Measurements from ENCODE around the gene SIGLEC9.

SIGLEC9 gene

DNA sequence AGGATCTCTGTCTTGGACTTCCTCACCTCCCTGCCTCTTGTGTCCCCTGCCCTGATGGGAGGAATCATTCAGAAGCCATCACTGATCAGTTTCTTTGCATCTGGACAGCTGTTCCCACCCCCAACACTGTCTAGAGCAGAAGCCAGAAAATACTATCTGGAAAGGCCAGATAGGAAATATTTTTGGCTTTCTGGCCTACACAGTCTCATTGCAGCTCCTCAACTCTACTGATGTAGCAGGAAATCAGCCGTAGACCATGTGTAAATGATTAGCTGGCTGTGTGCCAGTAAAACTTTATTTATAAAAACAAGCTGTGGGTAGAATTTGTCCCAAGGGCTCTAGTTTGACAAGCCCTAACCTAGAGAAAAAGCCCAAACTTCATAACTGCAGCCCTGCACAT lies 23.0 kb downstream of the SIGLEC9 start:
- no peak for DNase-seq

GRCh38 chr19:51148580-51148979 lies 23.9 kb downstream of the SIGLEC9 start:
- no peak for DNase-seq

- DNase-seq = no peak
Measured at GRCh38 chr19:51150627-51151026, 25.9 kb downstream of the SIGLEC9 start.

GRCh38 chr19:51156710-51157109 lies 32.0 kb downstream of the SIGLEC9 start:
- no peak for DNase-seq

DNA sequence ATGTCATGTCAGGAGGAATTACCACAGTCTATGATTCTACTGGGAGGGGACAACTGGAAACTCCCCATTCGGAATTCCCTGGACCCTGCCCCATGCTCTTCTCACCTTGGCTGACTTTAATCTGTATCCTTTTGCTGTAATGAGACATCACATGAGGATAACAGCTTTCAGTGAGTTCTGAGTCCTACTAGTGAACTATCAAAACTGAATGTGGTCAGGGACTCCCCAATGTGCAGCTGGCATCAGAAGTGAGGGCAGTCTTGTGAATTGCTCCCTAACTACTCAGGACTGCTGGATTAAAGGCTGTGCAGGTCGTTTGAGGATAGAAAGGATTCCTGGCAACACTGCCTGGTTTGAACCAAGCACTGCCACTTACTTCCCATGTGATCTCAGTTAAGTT lies 32.6 kb downstream of the SIGLEC9 start:
- DNase-seq = no peak

GRCh38 chr19:51158474-51159129 lies 33.9 kb downstream of the SIGLEC9 start:
- DNase-seq = peak; percentile 56 to 83 (median 68)

GRCh38 chr19:51159656-51160055 lies 35.0 kb downstream of the SIGLEC9 start:
- no peak for DNase-seq

- no peak for DNase-seq
Measured at GRCh38 chr19:51161266-51161665, 36.6 kb downstream of the SIGLEC9 start.

DNA sequence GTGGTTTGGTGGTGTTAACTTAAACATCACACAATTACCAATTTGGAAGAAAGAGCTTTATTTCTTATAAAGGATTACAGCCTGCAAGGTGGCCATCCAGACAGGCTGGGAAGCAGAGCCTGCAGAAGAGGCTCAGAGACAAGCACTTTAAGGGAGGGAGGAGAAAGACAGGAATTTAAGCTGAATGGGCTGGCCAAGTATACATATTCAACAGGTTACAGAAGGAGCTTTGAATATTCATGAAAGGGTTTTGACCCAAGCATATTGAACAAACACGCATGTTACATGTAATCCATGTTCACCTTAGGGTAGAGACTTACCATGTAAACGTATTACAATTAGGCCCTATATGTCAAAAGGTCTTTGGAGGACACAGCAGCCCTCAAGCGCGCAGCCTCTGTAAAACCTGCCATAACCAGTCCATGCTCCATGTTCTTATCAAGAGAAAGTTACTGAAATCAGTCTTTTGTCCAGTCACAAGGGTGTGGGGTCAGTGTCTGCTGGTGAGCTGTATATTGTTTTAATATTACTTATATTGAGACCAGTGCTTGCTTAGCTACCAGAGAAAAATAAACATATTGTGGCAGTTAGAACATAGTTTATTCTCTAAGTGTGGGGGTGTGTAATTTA lies 37.3 kb downstream of the SIGLEC9 start:
- no peak for DNase-seq

DNA sequence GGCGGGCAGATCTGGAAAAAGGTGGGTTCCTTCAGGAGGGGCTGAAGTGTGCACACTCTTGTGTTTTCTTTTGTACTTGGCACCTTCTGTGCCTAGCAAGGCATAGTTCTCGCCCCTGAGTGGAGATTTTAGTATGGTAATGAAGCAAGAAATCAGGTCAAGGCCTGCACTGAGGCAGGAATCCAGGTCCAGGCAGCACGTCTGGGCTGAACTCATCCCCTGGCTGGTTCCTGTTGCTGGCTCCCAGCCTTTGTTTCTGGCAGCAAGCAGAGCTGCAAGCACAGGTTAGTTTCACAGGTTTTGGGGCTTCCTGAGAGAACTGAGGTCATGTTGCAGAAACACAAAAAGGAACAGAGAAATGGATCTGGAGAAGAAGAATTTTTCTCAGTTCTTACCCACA lies 38.6 kb downstream of the SIGLEC9 start:
- no peak for DNase-seq

DNA sequence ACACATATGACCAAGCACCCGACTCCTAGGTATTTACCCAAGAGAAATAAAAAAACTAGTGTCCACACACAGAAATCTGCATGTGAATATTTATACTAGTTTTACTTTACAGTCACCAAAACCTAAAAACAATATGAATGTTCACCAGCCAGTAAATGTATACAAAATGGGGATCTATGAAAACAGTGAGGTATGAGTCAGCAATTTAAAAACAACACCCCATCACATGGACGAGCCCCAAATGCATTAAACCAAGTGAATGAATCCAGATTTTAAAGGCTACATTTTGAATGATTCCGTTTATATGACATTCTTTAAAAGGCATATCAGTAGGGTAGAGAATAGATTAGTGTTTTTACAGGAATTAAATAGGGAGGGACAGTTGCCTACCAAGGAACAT lies 39.5 kb downstream of the SIGLEC9 start:
- no peak for DNase-seq

- no peak for DNase-seq
Measured at GRCh38 chr19:51166846-51167490, 42.3 kb downstream of the SIGLEC9 start.

GRCh38 chr19:51168564-51169282 lies 44.0 kb downstream of the SIGLEC9 start:
- DNase-seq = no peak

DNA sequence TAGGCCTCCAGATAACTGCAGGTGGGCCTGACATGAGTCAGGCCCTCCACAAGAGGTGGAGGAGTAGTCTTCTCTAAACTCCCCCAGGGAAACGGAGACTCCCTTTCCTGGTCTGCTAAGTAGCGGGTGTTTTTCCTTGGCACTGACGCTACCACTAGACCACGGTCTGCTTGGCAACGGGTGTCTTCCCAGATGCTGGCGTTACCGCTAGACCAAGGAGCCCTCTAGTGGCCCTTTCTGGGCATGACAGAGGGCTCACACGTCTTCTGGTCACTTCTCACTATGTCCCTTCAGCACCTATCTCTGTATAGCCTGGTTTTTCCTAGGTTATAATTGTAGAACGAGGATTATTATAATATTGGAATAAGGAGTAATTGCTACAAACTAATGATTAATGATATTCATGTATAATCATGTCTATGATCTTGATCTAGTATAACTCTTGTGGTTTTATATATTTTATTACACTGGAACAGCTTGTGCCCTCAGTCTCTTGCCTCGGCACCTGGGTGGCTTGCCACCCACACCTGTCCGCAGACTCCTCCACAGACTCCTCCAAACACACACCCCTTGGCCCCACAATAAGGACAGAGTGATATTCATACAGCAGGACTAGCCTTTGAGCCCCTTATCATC lies 44.7 kb downstream of the SIGLEC9 start:
- peak; percentile 20 to 38 (median 34) for DNase-seq

GRCh38 chr19:51172223-51172622 lies 47.5 kb downstream of the SIGLEC9 start:
- DNase-seq = no peak

DNA sequence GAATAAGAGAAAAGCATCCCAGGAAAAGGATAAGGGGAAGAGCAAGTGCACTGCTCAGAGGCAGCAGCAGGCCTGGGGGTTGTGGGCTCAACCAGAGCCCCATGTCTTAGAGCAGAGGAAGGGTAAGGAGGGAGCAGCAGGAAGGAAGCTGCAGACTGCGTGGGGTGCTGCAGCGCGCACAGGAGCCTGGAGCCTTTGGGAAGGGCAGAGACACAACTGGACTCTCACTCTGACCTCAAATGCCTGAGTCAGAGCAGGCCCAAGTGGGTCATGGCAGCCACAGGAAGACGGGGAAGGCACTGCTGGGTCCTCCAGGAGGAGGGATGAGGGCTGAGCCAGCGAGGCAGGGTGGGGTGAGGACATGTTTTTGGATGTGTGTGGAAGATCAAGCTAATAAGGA lies 49.0 kb downstream of the SIGLEC9 start:
- no peak for DNase-seq

DNA sequence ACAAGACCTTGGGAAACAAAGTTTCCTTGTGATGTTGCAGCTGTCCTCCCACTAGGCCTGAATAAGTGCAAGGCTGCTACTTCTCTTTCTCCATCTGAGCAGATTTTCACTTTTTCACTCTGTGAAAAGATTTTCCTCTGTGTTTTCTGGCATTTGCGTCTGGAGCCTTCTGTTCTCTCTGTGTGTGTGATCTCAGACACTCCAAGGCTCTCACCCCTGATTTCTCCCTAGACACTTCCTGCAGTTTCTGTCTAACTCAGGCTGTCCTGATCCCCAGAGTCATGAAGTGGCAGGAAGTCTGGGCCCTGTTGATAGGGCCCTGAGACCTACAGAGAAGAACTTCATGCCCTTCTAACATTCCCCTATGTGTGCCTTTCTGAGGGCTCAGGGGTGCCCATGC lies 54.5 kb downstream of the SIGLEC9 start:
- no peak for DNase-seq

Data from activated CD4-positive, CD25-positive, alpha-beta regulatory T cell (primary cell).